ENCODE measurements around the gene ZC3HAV1.
"Not testable (repeated sequence)": the region's sequence is repeated elsewhere in the genome, so short reads cannot be mapped to it uniquely, and the experiment has no call there.

ZC3HAV1 gene

DNA sequence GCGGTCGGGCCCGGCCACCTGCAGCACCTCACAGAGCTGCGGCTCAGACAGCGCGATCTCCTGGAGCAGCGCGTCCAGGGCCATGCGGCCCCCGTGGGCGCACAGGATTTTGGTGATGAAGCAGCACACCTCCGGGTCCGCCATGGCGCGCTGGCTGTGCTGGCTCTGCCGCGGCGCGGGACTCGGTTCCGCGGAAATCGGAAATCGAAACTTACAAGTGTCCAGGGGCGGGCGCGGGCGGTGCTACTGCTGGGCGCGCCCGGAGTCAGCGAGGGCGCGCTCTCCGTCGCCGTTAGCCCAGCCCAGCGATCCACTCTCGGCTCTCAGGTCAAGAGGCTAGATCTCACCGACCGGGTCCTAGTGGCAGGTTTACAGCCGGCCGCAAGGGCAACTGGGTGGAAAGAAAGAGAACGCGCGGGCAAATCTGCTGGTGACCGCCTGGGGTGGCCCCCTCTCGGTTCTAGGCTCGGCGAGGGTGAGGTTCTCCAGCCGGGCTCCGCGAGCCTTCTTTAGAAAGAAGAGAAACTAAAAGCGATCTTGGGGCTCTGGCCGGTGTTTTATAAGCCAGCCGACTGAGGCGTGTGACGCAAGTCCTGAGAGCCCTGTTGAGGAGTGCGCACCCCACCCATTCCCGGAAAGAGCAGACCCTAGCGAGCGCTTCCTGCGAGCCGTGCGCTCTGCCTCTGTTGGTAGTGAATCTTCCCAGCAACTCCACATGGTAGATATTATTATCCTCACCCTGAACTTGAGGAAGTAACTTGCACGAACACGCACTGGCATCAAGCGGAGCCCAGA is at the start of gene ZC3HAV1:
Gene ZC3HAV1, minus strand, starts transcription at position 533 of the 795 bp plus-strand sequence. Its CDS starts 389 bp downstream, at position 144.
- peak; percentile 86 for DNase-seq

DNA sequence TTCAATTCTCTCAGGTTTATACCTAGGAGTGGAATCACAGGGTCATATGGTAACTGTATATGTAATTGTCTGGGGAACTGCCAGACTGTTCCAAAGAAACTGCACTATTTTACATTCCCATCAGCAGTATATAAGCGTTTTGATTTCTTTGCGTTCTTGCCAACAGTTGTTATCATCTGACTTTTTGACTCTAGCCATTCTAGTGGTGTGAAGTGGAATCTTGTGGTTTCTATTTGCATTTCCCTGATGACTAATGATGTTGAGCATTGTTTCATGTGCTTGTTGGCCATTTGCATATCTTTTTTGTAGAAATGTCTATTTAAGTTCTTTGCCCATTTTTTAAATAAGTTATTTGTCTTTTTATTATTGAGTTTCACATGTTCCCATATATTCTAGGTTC is 44.3 kb upstream of the ZC3HAV1 start:
- DNase-seq, result no peak

DNA sequence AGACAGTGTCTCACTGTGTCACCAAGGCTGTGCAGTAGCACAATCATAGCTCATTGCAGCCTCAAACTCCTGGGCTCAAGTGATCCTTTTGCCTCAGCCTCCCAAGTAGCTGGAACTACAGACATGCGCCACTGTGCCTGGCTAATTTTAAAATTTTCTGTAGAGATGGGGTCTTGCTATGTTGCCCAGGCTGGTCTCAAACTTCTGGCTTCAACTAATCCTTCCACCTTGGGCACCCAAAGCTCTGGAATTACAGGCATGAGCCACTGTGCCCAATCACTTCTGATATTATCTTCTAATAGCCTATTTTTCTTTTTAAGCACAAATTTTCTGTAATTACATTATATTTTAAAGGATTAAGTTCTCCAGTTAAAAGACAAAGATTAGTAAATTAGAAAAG is 42.6 kb upstream of the ZC3HAV1 start:
- no peak for DNase-seq

DNA sequence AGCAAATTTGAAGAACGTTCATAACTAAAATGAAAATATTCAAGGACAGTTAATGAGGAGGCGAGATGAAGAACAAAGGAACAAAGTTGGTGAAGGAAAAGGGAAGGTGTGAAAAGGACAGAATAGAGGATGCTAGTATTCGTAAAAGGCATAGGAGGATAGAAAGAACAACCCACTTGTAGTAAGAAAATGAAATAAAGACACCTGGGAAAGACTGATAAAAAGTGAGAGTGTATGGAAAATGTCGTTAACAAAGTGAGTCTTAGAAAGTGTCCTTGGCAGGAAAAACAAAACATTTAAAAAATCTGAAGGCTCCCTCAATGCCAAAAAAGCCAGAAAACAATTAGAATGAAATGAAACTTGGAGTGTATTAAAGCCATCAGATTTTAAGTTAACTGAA is 29.6 kb upstream of the ZC3HAV1 start:
- no peak for DNase-seq

DNA sequence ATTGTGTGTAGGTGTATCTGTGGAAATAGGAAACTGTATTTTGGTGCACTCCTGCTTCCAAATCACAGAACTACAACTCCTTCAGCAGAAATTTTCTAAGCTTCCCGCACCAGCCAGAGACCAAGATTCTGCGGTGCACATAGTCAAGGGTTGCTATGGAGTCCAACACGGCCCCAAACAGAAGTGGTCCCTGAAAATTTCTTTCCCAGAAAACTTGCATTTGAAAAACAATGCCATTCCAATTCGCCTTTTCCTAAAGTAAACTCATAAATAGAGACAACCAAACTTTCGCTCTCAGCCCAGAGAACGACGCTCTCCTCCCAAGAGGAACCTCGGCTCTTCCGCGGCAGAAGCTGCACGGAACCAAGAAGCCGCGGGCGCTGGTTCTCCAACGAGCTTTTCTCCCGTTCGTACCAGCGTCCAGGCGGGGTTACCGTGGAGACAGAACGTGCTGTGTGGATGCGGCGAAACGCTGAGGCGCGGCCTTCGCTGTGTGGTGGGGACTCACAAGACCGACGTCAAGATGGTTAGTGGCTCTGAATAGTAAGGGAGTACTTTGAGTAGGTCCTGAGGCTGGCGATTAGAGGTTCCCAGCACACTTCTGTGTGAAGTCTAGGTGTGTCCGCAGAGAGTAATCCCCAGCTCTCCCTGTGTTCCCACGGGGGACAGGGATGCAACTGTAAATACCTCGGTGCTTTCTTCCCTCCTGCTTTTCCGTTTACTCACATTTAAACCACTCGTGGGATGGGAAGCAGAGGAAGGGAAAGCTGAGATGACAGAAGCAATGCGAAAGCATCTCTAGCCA is 24.0 kb upstream of the ZC3HAV1 start:
- DNase-seq, result peak; percentile 91

DNA sequence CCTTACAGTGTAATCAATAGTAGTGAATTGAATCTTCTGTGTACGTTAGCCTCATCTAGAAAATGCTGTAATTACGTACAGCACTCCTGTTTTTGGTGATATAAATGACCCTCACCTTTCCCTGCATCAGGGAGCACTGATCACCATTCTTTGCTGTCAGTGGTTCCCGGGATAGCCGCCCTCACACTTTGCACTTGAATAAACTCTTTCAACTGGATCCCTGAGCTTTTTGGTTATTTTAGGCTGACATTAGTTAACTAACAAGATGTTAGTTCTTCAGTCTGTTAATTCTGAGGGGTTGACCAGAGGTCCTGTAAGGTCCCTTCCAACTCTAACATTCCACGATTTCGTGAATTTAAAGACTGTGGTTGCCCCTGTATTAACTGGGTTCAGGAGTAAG is 23.4 kb upstream of the ZC3HAV1 start:
- DNase-seq, result no peak

DNA sequence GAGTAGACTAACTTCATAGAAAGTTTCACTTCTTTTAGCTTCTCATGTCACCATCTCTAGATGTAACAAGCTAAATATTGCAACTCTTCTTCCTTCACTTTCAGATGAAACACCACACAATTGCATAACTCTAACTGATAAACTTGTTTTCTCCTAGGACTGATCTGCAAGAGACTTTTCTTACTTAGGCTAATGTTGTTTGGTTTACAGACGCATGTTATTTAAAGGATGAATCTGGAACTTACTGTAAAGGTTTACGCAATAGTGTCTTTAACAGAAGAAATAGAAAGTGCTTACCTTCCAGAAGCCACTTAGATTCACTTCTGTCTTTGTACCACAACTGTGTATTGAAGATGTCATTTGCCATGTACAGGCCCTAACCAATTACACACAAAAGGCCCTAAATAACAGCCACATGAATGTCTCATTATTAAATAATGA is 22.1 kb upstream of the ZC3HAV1 start:
- no peak for DNase-seq

DNA sequence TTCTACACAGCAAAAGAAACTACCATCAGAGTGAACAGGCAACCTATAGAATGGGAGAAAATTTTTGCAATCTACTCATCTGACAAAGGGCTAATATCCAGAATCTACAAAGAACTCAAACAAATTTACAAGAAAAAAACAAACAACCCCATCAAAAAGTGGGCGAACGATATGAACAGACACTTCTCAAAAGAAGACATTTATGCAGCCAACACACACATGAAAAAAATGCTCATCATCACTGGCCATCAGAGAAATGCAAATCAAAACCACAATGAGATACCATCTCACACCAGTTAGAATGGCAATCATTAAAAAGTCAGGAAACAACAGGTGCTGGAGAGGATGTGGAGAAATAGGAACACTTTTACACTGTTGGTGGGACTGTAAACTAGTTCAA is 20.3 kb upstream of the ZC3HAV1 start:
- not testable (repeated sequence) for DNase-seq

DNA sequence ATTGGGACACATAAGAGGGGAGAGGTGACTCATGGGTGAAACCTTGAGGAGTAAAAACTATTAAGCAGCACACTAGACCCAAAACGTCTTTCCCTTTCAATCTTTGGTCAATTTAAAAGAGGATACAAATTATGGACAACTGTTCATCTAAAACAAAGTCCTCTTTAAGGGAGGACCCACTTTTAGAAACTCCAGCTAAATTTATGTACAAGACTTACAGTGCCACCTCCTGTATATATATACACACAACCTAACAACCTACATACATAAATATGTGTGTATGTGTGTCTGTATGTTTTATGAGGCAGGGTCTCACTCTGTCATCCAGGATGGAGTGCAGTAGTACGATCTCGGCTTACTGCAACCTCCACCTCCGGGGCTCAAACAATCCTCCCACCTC is 18.1 kb upstream of the ZC3HAV1 start:
- no peak for DNase-seq

DNA sequence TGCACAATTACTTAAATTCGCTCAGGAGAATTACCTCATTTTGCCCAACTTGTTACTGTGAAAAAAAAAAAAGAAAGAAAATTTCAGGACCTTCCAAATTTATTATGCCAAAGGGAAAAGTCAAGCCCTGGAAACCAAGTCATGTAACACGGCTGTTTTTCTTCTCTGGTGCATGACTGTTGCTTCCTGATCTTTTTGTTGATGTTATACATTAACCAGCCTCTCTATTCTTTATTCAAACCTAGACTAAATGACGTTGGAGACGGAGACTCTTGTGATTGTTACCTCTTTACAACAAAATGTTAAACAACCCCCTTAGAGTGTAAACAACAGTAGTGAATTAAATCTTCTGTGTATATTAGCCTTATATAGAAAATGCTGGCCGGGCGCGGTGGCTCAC is 16.1 kb upstream of the ZC3HAV1 start:
- no peak for DNase-seq

DNA sequence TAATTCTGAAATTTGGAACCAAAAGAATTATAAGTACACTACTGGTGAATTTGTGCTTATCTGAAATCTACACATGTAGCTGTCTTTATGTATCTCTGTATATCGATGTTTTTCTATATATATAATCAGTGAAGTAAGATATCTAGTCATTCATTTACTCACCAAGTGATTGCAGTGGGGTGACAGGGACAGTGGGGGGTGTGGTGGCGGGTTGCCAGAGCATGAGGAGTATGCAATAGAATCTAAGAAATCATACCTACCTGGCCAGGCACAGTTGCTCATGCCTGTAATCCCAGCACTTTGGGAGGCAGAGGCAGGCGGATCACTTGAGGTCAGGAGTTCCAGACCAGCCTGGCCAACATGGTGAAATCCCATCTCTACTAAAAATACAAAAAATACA is 15.5 kb upstream of the ZC3HAV1 start:
- DNase-seq, result not testable (repeated sequence)

DNA sequence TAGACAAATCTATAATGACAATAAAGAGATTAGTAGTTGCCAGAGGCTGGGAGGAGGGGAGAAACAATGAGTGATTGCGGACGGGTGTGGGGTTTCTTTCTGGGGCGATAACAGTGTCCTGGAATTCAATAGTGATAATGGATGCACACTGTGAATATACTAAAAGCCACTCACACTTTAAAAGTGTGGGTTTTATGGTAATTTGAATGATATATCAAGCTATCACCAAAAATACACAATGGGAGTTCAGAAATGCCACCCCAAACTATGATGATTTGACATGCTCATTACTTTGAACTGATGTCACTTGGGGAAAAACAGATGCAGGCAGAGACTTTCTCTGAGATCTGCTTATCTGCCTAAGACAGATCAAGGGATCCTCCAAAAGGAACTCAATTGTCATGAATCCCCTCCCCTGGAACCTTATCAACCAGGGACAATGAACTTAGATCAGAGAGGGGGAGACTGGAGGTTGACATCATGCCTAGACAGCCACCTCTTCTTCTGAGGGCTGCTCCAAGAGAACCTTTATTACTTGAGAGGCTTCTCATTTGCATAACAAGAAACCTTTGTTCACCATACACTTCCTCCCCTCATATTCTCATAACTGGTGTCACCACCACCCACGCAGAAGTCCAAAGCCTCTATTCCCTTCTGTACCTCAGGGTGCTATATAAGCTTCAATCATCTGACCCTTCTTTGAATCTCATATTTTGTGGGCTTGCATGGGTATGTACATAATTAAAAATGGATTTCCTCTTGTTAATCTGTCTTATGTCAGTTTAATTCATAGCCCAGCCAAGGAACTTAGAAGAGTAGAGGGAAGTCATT is 14.8 kb upstream of the ZC3HAV1 start:
- DNase-seq, result no peak

DNA sequence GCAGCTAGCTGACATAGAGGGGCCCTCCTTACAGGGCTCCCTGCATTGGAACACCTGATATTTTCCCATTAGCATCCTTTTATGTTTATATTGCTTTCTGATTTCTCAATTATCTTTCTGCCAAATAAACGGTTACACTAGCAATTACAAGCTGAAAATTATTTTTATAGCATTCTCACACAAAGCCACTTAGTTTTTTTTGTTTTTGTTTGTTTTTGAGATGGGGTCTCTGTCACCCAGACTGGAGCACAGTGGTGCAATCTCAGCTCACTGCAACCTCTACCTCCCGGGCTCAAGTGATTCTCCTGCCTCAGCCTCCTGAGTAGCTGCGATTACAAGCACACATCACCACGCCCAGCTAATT is 9.9 kb upstream of the ZC3HAV1 start:
- no peak for DNase-seq

DNA sequence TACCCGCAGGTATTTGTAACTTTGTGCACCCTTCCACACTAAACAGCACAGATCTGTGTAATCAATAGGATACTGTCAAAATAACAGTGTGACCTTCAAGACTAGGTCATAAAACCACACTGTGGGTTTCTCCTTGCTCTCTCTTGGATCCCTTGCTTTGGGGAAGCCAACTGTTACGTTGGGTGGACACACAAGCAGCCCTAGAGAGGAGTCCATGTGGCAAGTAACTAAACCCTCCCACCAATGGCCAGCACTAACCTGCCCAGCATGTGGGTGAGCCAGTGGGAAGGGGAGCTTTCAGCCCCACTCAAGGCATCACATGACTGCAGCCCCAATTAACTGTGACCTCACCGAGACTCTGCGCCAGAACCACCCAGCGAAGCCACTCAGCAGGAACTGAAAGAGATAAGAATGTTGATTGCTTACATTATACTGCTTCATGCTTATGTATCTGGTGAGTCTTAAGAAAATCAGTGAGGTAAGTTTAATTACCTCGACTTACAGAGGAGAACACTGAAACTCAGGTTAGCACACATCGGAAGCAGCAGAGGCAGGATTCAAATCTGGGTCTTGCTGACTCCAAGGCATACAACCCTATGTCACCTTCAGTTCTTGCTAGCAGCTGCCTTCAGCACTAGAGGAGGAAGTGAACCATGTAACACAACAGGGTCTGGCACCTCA is 9.4 kb upstream of the ZC3HAV1 start:
- peak; percentile 29 for DNase-seq

DNA sequence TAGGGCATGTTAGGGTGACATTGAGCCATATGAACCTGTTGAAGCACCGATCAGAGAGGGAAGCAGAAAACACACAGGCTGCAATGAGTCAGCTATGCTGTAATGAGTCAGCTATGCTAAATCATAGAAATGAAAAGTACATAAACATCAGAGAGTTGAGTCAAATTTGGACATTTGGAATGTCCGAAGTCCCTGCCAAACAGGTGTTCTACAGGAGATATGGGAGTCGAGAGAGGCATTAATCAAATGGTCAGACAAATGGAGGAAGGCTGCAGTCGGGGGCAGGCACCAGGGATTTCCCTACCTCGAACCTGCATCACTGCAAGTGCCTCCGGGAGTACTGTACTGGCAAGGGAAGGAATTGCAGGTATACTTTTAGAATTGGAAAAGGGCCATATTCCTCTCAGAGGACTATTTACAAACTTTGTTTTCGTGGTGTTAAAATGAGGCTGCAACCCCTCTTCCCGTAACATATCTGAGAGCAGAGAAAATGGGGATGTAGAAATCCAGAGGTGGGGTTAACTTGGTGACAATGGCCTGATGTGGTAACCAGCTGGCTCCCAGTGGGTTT is 8.8 kb upstream of the ZC3HAV1 start:
- DNase-seq, result no peak

DNA sequence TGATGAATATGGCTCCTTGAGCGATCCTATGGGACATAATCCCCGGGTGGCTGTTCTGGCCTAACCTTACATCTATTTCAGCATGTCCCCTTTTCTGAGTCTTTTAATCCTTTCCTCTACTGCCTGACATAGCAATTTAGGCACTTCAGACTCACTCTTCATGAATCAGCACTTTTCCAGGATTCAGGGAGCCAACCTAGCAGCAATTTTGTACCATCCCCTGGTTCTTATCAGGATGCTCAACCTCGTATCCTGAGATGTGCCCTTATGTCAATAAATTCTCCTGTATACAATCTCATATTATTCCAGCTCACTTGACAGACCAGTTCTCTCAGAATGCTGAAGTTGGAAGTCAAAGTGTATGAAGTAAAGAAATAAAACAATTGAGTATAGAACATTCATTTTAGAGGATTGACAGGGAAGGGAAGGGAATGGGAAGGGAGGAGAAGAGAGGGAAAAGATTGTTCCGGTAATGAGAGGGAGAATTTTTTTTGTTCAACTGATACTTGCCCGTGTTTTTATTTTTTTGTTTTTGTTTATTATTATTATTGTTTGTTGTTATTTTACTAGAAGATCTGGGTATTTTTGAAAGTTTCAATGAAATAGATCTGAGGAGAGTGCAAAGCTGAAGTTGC is 8.2 kb upstream of the ZC3HAV1 start:
- DNase-seq, result no peak

DNA sequence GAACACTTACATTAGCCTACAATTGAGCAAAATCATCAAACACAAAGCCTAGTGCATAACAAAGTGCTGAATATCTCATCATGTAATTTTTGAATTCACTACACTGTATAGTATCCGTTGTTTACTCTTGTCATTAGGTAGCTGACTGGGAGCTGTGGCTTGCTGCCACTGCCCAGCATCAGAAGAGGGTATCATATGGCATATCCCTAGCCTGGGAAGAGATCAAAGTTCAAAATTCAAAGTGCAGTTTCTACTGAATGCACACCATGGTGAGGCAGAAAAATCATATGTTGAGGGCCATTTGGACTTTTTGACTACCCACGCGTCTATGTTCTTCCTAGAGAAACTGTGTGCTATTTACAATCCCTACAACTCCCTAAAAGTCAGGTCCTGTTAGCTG is 7.5 kb upstream of the ZC3HAV1 start:
- peak; percentile 27 for DNase-seq

DNA sequence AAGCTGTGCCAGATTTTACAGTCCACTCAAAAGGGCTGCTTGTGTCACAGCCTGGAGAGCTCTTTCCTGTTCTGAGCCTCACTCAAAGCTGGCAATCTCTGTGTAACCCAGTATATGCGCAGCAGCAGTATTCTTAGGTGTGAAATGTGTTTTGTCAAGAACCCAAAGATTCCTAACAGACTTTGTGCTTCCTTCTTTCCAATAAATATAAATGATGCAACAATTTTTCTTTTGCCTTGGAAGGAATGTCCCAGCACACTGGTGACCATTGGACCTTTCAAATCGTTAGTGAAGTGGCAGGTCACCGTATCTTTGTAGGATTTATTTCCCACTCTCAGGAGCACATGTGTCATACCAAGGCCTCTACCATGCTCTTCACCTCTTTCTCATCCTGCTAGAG is 5.6 kb upstream of the ZC3HAV1 start:
- DNase-seq, result no peak

DNA sequence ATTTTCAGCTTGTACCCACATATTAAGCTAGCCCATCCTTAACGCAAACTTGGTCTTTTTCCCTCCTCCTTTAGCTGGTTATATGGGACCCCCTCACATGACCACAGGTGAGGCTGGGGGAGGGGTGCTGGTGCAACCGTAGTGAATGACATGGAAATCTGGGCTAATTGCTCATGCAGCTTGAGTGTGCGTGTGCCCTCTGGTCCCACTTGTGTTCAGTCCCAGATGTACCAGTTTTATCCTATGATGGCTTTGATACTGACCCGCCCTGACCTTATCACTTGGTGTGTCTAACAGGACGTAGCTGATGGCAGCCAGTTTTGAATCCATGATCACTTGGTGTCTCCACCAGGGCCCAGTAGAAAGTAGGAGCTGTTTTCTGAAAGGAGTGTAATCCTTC is 5.1 kb upstream of the ZC3HAV1 start:
- DNase-seq, result no peak

DNA sequence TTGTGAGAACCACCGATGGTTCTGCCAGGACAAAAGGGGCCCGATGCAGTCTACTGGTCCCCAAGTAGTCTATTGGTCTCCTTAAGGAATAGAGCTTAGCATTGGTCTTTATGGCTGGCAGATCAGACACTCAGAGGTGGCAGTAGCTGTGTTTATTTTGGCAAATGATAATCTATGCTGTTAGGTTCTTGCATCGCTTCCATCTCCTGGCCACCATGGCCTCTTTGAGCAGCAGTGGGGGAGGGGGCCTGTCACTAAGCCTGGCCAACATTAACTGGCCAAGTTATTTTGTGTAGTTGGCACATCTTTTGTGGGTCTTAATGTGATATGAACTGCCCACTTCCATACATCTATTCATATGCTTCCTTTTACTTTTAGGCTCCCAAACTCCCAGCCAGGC is 4.5 kb upstream of the ZC3HAV1 start:
- DNase-seq, result no peak

DNA sequence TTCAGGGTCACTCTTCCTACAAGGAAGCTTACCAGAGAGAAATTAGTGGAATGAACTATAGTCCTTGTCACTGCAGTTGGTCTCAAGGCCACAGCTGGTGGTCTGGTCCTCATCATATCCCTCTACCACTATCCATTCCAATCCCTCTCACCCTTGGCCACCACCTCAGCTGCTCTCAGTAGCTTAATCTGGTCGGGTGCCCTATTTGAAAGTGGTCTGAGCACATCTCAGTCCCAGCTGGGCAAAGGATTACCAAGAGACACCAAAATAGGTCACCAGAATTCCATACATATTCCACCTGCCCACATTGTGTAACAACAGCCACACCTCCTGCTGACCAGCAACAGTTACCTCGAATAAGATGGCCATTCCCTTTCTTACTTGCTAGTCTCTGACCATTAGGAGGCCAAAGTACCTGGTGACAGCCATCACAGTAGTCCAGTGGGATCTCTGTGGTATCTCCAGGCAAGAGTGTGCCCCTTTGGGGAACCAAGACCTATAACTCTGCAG is 3.3 kb upstream of the ZC3HAV1 start:
- no peak for DNase-seq

DNA sequence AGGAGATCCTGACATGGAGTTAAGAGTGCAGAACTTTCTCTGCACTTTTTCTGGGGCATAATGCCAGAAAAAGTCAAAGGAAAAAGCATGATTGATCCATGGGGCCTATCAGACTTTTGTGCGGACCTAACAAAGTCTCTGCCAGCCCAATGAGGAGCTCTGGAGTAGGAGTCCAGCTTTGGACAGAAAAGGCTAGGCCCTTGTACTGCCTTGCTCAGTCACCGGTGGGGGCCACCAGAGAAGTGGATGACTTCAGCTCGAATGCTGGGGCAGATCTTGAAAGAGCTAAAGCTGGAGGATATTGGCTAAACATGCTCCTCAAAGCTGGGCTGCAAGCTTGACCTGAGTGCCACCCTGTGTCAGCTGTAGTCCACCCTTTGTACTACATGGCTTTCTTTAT is 2.8 kb upstream of the ZC3HAV1 start:
- DNase-seq, result no peak

Data from NCI-H1092 treated with DMSO at 0.1 percent for 48 hours (cell line).